HG03175 (cell line): ENCODE results near the gene ANGPTL4.
"Not testable (repeated sequence)": the region's sequence is repeated elsewhere in the genome, so short reads cannot be mapped to it uniquely, and the experiment has no call there.

ENCODE experiments used
- ATAC-seq: cut with Tn5 transposase; IDR thresholded peaks from one replicate; pipeline ENCODE4 v1.9.1; 2021; ENCODE audit warnings: mild to moderate bottlenecking, moderate library complexity; ENCODE audit not compliant: unreplicated experiment

Gene ANGPTL4

DNA sequence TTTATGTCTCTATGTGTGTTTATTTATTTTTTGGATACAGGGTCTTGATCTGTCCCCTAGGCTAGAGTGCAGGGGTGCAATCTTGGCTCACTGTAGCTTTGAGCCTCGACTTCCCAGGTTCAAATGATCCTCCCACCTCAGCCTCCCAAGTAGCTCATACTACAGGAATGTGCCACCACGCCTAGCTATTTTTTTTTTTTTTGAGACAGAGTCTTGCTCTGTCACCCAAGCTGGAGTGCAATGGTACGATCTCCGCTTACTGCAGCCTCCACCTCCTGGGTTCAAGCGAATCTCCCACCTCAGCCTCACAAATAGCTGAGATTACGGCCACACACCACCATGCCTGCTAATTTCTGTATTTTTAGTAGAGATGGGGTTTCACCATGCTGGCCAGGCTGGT, 5.0 kb upstream of the ANGPTL4 start:
- no peak for ATAC-seq

DNA sequence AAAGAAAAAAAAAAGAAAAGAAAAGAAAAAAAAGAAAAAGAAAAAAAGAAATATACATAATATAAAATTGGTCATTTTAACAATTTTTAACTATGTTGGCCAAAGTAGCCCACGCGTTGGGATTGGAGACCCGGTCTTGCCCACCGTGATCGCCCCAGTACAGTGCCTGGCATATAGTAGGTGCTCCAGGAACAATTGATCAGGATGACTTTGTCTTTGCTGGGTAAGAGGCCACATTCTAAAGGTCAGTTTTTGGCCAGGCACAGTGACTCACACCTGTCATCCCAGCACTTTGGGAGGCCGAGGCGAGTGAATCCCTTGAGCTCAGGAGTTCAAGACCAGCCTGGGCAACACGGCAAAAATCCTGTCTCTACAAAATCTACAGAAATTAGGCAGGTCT, 3.8 kb upstream of the ANGPTL4 start:
- ATAC-seq = no peak

DNA sequence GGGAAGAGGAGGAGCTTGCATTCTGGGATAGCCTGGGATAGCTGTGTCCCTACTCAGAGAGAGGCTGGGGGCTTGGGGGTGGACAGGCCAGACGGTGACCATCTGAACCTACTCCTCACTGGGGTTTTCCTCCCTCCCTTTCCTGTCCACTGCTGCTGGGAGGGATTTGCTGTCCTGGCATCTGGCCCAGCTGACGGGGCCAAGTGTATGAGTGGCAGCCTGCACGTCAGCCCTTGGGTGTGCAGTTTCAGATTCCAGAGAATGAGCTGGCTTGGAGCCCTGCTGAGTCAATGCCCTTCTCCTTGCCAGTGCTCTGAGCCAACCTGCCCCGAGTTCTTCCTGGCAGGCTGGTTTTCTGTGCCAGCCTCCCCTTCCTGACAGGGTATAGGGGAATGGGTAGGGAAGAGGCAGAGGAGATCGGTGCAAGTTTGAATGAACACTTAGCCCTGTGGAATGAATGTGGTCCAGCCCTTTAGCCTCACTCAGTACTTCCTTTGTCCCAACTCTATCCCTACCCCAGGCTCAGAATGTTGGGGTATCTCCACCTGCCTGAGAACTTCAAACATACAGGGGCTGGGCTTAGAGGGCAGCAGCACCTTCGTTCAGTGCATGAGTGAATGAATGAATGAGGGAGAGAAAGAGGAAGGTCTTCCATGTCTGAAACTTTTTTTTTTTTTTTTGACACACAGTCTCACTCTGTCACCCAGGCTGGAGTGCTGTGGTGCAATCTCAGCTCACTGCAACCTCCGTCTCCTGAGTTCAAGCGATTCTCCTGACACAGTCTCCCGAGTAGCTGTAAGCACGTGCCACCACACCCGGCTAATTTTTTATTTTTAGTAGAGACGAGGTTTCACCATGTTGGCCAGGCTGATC, 1.8 kb upstream of the ANGPTL4 start:
- no peak for ATAC-seq

DNA sequence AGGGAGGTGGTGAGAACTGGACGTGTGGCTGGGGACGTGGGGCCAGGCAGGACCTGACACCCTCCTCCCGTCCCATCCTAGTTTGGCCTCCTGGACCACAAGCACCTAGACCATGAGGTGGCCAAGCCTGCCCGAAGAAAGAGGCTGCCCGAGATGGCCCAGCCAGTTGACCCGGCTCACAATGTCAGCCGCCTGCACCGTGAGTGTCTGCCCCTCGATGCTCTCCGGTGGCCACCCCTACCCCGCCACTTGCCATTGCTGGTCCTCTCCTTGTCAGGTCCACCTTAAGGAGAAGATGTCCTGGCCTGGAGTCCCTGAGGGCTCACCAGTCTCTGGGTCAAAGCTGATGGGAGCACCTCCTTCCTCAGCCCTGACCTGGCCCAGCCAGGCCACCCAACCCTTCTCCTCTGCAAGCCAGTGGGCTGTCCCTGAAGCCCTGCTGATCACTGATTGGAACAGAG, 2.2 kb downstream of the ANGPTL4 start:
- no peak for ATAC-seq

DNA sequence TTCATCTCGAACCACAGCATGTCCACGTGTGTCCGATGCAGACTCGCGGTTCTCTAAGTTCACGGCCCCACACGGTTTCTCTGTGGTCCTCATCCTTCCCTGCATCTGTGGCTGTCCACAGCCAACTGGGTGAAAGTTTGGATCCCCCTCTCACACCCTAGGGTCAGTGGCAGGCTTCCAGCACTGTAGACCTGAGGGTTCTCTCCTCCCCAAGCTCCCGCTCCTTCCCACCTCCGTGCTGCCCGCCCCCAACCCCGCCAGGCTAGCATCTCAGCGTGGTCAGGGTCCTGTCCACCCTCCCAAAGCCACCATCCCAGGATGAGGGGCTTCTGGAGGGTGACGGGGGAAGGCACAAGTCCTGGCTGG, 3.0 kb downstream of the ANGPTL4 start:
- no peak for ATAC-seq

DNA sequence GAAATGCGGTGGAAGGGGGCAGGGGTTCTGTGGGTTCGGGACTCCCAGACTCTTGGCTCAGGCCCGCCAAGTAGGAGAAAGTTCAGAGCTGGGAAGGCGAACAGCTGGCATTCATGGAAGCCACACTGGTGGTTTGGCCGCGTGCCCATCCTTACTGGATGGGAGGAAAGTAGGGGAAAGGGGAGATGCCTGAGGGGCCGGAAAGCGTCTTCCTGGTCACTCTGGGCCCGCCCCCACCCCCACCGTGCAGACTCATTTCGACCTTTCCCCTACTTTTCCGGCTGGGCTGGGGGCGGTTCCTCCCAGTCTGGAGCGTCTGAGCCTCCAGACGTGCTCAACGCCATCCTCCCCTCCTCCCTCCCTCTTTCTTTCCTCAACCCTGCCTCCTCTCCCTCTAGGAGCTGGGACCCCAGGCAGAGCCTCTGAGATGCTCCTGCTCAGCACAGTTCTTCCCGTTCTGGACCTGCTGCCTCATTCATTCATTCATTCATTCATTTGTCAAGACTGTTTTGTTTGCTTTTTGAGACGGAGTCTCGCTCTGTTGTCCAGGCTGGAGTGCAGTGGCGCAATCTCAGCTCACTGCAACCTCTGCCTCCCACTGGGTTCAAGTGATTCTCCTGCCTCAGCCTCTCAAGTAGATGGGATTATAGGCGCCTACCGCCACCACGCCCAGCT, 3.5 kb downstream of the ANGPTL4 start:
- no peak for ATAC-seq

DNA sequence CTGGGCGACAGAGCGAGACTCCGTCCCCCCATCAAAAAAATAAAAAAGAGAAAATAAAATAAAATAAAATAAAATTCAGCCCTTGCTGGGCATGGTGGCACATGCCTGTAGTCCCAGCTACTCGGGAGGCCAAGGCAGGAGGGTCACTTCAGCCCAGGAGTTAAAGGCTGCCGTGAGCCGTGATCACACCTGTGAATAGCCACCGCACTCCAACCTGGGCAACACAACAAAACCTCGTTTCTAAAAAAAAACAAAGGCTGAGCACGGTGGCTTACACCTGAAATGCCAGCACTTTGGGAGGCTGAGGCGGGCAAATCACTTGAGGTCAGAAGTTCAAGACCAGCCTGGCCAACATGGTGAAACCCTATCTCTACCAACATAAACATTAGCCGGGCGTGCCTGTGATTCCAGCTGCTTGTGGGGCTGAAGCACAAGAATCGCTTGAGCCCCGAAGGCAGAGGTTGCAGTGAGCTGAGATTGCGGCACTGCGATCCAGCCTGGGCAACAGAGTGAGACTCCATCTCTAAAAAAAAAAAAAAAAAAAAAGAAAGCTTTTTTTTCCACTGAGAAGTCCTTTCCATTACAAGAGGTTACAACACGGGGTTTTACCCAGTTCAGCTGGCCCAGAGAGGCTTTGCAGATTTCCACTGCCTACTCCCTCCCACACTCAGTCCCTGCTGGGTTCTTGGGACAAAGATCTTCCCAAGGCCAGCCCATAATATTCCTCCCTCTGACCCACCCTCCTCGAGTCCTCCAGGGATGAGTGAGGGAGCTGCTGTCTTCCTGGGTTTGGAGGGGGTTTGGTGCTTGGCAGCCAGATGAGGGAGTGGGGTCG, 6.4 kb downstream of the ANGPTL4 start:
- no peak for ATAC-seq

DNA sequence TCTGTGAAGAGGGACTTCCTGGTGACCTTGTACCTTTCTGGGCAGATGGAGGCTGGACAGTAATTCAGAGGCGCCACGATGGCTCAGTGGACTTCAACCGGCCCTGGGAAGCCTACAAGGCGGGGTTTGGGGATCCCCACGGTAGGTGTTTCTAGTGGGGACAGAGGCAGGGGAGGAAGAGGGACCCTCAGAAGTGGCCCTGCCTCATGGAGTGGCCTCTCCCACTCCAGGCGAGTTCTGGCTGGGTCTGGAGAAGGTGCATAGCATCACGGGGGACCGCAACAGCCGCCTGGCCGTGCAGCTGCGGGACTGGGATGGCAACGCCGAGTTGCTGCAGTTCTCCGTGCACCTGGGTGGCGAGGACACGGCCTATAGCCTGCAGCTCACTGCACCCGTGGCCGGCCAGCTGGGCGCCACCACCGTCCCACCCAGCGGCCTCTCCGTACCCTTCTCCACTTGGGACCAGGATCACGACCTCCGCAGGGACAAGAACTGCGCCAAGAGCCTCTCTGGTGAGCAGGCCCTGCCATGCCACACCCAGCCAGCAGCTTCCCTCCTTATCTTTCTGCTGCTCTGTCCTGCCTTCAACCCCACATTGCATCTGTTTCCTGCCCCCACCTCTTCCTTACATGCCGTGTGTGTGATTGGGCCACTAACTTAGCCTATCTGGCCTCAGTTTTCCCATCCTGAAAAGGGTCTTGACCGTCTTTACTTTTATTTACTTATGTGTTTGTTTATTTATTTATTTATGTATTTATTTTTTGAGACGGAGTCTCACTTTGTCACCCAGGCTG, 7.3 kb downstream of the ANGPTL4 start:
- no peak for ATAC-seq

DNA sequence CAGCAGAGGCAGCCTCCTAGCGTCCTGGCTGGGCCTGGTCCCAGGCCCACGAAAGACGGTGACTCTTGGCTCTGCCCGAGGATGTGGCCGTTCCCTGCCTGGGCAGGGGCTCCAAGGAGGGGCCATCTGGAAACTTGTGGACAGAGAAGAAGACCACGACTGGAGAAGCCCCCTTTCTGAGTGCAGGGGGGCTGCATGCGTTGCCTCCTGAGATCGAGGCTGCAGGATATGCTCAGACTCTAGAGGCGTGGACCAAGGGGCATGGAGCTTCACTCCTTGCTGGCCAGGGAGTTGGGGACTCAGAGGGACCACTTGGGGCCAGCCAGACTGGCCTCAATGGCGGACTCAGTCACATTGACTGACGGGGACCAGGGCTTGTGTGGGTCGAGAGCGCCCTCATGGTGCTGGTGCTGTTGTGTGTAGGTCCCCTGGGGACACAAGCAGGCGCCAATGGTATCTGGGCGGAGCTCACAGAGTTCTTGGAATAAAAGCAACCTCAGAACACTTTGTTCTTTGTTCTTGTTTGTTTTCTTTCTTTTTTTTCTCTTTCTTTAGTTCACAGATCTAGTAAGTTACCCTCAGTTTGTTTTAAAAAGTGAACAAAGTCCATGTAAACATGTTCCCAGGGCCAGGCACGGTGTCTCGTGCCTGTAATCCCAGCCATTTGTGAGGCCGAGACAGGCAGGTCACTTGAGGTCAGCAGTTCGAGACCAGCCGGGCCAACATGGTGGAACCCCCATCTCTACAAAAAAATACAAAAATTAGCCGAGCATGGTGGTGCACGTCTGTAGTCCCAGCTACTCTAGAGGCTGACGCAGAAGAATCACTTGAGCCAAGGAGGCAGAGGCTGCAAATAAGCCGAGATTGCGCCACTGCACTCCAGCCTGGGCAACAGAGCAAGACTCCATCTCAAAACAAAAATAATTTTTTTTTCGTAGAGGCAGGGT, 10.2 kb downstream of the ANGPTL4 start:
- ATAC-seq = no peak

DNA sequence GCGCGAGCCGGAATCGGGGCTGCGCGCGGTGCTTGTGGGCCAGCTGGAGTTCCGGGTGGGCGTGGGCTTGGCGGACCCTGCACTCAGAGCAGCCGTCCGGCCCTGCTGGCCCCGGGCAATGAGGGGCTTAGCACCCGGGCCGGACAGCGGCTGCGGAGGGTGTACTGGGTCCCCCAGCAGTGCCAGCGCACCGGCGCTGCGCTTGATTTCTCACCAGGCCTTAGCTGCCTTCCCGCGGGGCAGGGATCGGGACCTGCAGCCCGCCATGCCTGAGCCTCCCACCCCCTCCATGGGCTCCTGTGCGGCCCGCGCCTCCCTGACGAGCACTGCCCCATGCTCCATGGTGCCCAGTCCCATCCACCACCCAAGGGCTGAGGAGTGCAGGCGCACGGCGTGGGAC, 11.8 kb downstream of the ANGPTL4 start:
- ATAC-seq = not testable (repeated sequence)

DNA sequence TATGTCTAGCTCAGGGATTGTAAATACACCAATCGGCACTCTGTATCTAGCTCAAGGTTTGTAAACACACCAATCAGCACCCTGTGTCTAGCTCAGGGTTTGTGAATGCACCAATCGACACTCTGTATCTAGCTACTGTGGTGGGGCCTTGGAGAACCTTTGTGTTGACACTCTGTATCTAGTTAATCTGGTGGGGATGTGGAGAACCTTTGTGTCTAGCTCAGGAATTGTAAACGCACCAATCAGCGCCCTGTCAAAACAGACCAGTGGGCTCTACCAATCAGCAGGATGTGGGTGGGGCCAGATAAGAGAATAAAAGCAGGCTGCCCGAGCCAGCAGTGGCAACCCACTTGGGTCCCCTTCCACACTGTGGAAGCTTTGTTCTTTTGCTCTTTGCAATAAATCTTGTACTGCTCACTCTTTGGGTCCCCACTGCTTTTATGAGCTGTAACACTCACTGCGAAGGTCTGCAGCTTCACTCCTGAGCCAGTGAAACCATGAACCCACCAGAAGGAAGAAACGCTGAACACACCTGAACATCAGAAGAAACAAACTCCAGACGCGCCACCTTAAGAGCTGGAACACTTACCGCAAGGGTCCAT, 12.5 kb downstream of the ANGPTL4 start:
- not testable (repeated sequence) for ATAC-seq

DNA sequence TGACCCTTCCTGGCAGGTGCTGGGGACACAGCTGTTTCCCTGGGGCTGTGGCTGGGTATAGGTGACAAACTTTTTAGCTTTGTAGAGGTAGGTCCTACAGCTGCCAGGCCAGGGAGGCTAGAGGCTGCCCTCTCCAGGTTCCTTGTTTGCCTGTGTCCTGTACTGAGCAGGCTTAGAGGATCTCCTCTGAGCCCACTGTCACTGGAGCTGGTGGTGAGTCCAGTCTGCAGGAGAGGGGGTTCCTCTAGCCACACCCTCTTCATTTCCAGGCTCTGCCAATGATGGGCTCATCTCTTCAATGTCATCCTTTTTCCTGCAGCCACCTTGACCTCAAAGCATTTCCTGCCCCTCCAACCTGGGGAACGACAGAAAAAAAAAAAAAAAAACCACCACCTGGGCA, 13.6 kb downstream of the ANGPTL4 start:
- no peak for ATAC-seq

DNA sequence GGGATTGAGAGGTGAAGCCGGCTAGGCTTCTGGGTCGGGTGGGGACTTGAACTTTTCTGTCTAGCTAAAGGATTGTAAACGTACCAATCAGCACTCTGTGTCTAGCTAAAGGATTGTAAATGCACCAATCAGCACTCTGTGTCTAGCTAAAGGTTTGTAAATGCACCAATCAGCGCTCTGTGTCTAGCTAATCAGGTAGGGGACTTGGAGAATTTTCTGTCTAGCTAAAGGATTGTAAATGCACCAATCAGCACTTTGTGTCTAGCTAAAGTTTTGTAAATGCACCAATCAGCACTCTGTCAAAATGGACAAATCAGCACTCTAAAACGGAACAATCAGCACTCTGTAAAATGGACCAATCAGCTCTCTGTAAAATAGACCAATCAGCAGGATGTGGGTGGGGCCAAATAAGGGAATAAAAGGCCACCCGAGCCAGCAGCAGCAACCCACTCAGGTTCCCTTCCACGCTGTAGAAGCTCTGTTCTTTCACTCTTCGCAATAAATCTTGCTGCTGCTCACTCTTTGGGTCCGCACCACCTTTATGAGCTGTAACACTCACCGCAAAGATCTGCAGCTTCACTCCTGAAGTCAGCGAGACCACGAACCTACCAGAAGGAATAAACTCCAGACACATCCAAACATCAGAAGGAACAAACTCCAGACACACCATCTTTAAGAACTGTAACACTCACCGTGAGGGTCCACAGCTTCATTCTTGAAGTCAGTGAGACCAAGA, 15.4 kb downstream of the ANGPTL4 start:
- ATAC-seq = not testable (repeated sequence)

DNA sequence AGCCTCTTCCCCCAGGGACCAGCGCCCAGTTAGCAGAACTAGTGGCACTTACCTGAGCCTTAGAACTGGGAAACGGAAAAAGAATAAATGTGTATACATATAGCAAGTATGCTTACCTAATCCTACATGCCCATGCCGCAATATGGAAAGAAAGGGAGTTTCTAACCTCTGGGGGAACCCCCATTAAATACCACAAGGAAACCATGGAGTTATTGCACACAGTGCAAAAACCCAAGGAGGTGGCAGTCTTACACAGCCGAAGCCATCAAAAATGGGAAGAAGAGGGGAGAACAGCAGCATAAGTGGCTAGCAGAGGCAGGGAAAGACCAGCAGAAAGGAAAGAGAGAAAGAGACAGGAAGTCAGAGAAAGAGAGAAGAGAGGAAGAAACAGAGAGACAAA, 20.6 kb downstream of the ANGPTL4 start:
- ATAC-seq = not testable (repeated sequence)

DNA sequence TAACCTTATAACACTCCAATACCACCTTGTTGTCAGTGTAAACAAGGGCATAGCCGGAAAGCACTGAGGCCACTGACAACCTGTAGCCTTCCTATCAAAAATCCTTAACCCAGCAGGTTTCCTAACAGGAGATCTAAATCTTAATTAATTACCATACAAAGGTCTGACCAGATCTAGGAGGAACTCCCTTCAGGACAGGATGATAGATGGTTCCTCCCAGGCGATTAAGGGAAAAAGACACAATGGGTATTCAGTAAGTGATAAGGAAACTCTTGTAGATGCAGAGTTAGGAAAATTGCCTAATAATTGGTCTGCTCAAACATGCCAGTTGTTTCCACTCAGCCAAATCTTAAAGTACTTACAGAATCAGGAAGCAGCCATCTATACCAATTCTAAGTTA, 21.1 kb downstream of the ANGPTL4 start:
- ATAC-seq = not testable (repeated sequence)

DNA sequence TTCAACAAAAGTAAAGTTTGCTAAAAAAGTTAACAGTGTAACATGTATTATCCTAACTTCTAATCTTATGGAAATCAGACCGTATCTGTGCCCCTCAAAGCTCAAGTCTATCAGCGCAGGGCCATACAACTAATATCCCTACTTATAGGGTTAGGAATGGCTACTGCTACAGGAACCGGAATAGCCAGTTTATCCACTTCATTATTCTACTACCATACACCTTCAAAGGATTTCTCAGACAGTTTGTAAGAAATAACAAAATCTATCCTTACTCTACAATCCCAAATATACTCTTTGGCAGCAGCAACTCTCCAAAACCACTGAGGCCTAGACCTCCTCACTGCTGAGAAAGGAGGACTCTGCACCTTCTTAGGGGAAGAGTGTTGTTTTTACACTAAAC, 21.6 kb downstream of the ANGPTL4 start:
- ATAC-seq = not testable (repeated sequence)

DNA sequence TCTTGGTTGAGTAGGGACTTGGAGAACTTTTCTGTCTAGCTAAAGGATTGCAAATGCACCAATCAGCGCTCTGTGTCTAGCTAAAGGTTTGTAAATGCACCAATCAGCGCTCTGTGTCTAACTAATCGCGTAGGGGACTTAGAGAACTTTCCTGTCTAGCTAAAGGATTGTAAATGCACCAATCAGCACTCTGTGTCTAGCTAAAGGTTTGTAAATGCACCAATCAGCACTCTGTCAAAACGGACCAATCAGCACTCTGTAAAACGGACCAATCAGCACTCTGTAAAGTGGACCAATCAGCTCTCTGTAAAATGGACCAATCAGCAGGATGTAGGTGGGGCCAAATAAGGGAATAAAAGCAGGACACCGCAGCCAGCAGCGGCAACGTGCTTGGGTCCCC, 22.5 kb downstream of the ANGPTL4 start:
- ATAC-seq = not testable (repeated sequence)

DNA sequence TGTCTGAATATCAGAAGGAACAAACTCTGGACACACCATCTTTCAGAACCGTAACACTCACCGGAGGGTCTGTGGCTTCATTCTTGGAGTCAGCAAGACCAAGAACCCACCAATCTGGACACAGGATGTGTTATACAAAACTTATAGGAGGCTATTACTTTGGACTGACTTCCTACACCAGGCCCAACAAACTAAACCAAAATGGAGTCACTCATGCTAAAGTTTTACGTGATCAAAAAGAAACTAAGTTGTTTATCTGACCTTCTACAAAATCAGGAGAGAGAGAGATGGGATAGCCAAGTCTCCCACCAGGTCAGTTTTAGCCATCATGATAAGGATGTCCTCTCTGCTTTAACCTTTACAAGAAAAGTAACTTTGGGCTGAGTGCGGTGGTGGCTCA, 23.0 kb downstream of the ANGPTL4 start:
- no peak for ATAC-seq
